Esophagus muscularis mucosa (tissue), 4 donors: ENCODE data around the gene NEURL4.

Experiments used
- EP300 ChIP-seq: sonication (generic); formaldehyde crosslinking; IDR thresholded peaks from one replicate; pipeline ENCODE4 v1.6.1; 2017; ENCODE audit warnings: antibody characterized with exemption
- POLR2AphosphoS5 ChIP-seq, 2 donors: sonication (generic); formaldehyde crosslinking; IDR thresholded peaks; one replicate each; pipeline ENCODE4 v1.6.1; 2017; ENCODE audit warnings: antibody characterized with exemption in 2 of 2
- TF ChIP-seq, protein P1 (sequence below), 3 experiments: fragments of 200-600 bp in 2 of 3; fragments of 450-650 bp in 1 of 3; sonication (generic) in 2 of 3; IDR thresholded peaks; one replicate each; pipeline ENCODE4 v1.5.1; 2017 to 2019; ENCODE audit warnings: antibody characterized with exemption in 3 of 3, mild to moderate bottlenecking in 2 of 3, moderate library complexity in 1 of 3

DNA sequence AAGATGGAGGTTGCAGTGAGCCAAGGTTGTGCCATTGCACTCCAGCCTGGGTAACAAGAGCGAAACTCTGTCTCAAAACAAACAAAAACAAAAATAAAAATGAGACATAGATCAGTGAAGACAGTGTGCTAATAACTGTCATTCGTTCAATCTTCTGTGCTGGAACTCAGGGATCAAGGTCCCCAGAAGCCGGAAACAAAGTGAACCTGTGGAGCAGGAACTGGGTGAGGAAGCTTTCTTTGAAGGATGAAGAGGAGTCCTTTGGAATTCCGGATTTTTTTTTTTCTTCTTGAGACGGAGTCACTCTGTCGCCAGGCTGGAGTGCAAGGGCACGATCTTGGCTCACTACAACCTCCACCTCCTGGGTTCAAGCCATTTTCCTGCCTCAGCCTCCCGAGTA lies 49.7 kb downstream of the NEURL4 start:
- TF ChIP-seq, protein P1, sequence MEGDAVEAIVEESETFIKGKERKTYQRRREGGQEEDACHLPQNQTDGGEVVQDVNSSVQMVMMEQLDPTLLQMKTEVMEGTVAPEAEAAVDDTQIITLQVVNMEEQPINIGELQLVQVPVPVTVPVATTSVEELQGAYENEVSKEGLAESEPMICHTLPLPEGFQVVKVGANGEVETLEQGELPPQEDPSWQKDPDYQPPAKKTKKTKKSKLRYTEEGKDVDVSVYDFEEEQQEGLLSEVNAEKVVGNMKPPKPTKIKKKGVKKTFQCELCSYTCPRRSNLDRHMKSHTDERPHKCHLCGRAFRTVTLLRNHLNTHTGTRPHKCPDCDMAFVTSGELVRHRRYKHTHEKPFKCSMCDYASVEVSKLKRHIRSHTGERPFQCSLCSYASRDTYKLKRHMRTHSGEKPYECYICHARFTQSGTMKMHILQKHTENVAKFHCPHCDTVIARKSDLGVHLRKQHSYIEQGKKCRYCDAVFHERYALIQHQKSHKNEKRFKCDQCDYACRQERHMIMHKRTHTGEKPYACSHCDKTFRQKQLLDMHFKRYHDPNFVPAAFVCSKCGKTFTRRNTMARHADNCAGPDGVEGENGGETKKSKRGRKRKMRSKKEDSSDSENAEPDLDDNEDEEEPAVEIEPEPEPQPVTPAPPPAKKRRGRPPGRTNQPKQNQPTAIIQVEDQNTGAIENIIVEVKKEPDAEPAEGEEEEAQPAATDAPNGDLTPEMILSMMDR (IDR thresholded peaks at IDR 0.05) = no peak
- TF ChIP-seq POLR2AphosphoS5 (IDR thresholded peaks at IDR 0.05) = no peak
- TF ChIP-seq EP300 = no peak
